ENCODE measurements around the gene TPPP3.

GRCh38 chr16:67357561-67357960 is 35.7 kb downstream of the TPPP3 start:
- TF ChIP-seq POLR2A (IDR thresholded peaks at IDR 0.05; ENCODE audit: low read length) = no peak
- TF ChIP-seq GATA1 (IDR thresholded peaks at IDR 0.05; ENCODE audit: low read depth, low read length) = no peak
